Measurements from ENCODE around the gene CYRIA.

Gene CYRIA

GRCh38 chr2:16666449-16666801 lies 791 bp upstream of the CYRIA start:
- peak in 1 of 6 experiments; percentile 19 for DNase-seq

- peak in 1 of 6 experiments; percentile 13 for DNase-seq
Measured at GRCh38 chr2:16664809-16665747, 556 bp downstream of the CYRIA start.

DNA sequence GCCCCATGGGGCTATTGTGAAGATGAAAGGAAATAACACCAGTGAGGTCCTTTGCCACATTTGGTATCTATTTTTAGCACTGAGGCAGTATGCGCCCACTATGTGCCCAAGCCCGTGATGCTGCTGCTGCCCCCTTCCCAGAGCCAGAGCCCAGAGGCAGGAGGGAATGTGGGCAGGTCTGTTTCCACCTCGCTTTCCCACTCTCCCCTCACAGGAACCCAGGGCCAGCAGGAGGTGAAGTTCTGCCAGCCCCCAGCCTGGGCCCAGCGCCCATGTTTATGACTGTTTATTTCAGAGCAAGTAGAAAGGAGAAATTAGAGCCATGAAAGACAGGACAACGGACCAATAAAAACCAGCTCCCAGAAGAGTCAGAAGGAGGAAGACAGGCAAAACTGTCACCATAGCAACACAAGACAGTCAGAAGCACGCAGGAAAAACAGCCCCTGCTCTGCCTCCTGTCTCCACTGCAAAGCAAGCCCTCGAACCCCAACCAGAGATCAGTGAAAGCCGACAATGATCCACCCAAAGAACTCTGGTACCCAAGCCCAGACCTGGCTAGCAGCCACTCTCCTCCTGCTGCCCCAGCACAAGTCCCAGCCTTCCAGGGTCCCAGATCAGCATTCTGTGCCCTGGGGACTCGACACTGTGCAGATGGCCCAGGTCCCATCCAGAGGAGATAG lies 1.4 kb downstream of the CYRIA start:
- peak in 1 of 6 experiments; percentile 24 for DNase-seq

GRCh38 chr2:16663121-16663905 lies 2.3 kb downstream of the CYRIA start:
- peak in 1 of 6 experiments; percentile 7 for DNase-seq

DNA sequence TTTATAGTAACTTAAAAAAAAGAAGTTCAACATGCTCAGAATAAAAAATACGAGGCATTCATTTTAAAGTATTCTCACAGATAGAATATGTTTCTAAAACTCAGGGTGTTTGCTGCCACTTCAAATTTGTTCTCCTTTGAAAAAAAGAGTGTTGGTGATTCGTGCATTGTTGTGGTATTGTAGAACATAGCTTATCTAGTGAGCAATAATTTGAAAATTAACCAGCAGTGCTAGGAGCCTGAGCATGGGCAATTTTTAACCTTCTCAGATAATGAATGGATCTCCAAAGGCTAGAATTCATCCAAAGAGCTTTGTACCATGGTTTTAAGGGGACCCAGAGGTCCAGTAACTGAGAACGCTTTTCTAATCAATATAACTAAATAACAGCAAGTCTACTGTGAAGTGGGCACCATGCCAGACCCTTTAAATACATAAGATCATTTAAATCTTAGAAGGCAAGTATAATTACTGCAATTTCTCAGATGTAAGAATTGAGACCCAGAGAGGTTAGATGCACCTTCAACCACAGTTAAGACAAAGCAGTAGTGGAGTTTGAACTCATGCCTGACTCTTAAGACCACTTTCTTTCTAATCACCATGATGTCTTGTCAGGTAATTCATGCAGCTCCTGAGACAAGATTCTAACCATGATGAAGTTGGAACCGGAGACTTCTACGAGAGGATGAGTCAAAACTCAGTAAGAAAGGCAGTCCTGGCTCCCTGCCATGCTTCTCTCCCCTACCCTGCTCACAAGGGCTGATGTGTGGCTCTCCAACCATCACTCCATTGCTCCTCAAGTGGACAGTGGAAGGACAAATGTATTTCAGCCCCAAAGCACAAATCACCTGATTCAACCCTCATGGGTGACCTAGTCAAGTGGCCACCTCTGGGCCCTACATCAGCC lies 3.4 kb downstream of the CYRIA start:
- no peak for DNase-seq

DNA sequence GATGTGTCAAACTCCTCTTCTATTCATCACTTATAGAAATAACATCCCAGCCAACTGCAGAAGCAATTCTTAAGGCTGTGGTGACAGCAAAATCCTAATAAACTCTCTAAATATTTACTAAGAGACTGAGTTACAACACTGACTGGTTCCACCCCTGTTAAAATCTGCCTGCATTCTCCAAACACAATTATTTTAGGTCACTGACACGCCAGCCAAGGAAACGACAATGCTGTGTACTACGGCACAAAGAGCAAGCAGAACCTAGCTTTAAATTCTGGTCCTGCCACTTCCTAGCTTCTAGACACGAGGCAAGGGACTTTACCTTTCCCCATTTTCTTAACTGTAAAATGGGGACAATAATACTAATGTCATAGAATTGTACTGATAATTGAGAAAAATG lies 4.1 kb downstream of the CYRIA start:
- DNase-seq: no peak

DNA sequence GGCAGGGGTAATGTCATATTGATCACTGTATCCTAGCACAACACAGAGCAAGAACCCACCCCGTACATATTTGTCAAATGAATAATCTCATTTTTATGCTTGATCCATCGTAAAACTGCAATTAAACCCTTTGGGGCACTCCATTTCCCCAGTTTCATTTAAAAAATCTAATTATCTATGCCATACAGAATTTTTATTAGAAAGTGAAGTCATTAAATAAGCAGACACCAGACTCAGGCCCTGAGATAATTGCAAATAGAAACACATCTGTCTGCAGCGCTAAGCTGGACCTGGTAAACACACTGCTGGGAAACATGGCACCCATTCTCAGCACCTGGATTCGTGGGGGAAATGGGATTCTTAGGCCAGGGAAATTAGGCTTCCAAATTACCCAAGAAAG lies 5.1 kb downstream of the CYRIA start:
- DNase-seq: no peak

GRCh38 chr2:16660114-16660513 lies 5.5 kb downstream of the CYRIA start:
- no peak for DNase-seq

DNA sequence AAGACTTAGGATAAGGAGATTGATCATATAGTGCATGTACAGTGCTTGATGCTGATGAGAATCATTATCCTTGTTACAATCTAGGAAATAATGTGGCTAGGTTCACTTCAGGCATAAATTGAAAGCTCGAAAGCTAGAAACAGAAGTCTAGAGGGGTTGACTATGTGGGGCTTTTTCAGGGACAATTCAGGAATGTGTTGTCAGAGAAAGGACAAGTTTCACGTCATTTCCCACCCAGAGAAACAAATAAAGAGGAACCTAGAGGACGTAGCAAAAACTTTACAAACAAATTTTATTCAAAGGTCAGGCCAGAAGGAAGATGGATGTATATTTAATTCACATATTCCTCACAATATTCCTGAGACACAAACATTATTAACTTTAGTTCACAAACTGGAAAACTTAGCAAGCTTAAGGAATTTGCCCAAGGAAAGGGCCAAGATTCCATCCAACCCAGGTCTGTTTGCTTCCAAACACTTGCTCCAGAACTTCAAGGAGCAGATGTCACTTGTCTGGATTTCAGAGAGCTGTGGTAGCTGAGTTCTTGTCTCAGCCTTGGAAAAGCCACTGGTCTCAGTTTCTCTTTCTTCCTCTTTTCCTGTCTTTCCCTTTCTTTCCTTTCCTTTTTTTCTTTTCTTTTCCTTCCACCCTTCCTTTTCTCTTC lies 7.4 kb downstream of the CYRIA start:
- DNase-seq: no peak

- no peak for DNase-seq
Measured at GRCh38 chr2:16657671-16658070, 8.0 kb downstream of the CYRIA start.

DNA sequence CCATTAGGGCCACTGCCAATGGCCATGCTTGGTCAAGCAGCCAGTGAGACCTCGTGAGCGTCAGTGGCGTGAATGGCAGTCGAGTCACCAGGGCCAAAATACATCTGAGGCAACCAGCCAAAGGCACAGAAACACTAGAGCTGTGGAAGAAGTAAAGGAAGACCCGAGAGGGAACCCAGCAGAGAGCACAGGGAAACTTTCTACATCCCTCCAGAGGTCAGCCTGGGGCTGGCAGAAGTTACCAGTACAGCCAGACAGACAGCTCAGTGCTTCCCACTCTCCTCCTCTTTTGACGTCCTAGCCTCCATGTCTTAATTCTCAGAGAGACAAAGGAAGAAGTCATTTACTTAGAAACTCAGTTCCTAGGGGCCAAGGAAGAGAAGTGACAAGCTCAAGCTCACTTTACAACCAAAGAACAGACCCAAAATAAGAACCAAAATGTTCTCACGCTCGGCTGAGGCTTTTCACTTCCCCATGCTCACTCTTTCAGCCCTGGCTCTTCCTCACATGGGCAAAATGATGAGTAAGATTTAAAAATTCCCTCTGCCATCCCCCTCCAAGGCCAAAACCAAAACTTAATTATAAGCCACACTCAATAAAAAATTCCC lies 8.7 kb downstream of the CYRIA start:
- no peak for DNase-seq

DNA sequence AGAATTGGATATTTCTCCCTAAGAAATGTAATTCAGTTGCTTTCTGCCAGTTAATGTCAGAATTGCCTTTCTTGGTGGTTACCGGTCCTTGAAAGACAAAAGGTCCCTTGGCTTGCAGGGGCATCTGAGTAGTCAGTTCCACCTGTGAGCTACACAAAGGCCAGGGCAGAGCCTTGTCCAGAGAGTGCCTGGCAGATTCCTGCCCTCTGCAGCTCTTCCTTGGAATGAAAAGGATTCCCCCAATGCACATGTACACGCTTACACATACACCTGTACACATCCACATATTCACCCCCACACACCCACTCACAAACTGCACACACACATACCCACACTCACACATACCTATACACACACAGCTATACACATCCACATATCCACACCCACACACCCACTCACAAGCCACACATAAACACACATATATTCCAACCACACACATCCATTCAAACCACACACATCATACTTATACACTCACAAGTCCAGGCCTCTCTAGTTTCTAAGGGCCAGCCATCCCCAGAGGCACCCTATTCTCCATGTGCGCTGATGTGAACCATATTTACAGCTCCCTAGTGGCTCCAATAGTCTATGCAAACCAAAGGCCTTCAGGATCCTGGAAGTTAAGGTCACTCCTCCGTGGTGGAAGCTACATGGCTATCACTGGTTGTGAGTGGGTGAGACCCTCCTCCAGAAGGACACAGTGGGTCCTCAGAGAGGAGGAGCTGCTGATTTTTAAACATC lies 9.6 kb downstream of the CYRIA start:
- DNase-seq: no peak

DNA sequence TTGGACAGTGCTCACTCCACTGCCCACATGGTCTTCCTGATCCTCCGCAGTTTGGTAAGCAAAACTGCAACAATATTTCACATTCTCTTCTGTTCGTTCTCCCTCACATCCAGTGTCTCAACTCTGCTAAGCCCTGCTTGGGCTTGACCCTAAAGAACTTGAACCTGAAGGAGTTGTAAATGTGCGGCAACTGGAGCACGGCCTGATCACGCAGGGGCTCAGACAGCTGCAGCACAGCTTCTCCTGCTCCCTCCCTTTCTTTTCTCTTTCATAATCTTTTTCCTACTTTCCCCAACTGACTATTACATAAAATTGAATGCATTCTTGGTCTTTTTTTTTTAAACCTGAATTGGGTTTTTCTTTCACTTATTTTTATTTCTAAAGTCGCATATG lies 10.2 kb downstream of the CYRIA start:
- no peak for DNase-seq

DNA sequence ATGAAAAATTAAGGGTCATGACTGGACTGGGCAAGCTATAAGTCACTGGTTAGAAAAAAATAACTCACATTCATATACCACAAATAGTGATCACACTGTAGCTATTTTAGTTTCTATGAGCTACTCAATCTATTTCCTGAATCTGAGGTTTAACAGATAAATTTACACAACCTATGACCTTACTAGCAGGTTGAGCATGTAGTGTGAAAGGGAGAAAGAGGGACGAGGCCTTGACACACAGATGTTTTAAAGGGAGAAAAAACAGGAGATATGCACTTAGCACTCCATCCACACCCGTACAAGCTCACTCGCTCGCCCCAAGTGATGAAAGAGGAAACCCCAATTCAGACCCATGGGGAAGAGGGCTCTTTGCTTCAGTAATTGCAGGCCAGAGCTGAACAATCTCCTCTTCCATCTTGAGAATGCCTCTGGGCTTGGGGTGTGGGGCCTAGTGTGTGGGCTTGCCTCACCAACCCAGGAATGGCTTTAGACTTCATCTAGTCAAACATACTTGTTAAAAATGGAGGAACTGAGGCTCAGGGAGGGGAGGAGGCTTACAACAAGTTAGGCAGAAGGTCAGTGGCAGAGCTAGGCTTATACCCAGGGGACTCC lies 10.7 kb downstream of the CYRIA start:
- DNase-seq: no peak

DNA sequence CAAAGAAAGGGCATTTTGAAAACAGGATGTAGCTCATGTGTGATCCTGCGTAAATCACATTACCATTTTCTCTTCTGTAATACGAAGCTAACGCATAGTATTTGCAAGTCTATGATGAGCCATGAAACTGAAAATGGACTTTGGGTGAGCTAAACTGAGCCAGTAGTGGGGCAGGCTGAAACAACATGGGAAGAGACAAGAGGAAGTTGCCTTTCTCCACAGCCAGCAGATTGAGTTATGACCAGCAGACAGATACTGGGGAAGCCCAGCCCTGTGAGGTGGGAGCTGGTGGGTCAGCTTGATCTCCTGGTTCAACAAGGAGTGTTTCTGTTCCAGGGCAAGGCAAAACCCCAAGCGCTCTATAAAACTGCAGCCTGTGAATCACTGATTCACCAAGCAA lies 11.8 kb downstream of the CYRIA start:
- DNase-seq: no peak

DNA sequence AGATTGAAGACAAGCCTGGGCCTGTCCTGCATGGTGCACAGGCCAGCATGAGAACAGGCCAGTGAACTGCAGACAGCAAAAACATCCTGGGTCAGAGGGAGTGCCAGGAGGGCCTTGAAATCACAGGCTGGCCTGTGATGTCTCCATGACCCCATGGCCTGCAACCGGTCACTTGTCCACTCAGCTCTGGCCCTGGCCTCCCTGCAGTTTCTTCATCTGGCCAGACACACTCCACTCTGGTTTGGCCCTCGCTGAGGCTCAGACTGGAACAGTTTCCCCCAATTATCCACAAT lies 12.6 kb downstream of the CYRIA start:
- no peak for DNase-seq

- DNase-seq: no peak
Measured at GRCh38 chr2:16652296-16653082, 13.1 kb downstream of the CYRIA start.

GRCh38 chr2:16650287-16651249 lies 15.1 kb downstream of the CYRIA start:
- DNase-seq: no peak
